Measurements from ENCODE around the gene HIC1. TPM values are rescaled to one million over a fixed set of nuclear protein-coding genes. Genes with fewer than 3 reads are reported as not detected.

Gene HIC1, protein sequence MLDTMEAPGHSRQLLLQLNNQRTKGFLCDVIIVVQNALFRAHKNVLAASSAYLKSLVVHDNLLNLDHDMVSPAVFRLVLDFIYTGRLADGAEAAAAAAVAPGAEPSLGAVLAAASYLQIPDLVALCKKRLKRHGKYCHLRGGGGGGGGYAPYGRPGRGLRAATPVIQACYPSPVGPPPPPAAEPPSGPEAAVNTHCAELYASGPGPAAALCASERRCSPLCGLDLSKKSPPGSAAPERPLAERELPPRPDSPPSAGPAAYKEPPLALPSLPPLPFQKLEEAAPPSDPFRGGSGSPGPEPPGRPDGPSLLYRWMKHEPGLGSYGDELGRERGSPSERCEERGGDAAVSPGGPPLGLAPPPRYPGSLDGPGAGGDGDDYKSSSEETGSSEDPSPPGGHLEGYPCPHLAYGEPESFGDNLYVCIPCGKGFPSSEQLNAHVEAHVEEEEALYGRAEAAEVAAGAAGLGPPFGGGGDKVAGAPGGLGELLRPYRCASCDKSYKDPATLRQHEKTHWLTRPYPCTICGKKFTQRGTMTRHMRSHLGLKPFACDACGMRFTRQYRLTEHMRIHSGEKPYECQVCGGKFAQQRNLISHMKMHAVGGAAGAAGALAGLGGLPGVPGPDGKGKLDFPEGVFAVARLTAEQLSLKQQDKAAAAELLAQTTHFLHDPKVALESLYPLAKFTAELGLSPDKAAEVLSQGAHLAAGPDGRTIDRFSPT
- 2.2 and 3.7 TPM in 2 replicates for total RNA-seq (2014; rRNA removed; shearing (Covaris generic))

DNA sequence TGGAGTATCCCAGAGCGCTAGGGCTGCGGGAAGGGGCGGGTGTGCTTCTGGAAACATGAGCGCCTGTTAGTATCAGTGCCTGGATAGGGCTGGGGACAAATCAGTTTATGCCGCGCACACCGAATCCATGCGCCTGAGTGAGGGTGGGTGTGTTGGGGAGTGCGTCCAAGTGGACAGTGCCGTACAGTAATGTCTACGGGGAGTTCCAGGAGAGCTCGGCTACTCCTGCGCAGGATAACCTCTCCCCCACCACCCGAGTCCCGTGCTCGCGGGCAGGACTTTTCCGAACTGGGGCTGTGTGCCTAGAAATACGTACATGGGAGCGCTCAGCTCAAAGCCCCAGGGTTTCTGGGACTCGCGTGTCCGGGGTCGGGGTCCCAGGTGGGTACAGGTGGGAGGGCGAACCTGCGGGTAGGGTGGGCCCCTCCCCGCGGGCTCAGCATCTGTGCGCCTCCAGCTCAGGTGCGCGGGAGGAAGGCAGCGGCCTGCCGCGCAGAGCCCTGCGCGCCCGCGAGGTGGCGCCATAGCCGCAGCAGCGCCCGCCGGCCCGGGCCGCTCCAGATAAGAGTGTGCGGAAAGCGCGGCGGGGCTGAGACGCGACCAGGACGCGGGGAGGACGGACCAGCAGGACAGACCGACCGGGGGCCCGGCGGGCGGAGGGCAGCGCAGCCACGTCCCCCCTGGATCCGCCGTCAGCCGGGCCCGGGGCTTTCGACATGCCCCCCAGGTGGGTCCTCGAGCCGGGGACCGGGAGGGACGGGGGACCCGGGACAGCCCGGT, at the start of gene HIC1:
Gene HIC1, plus strand, starts transcription at position 592 of the 780 bp plus-strand sequence. CDS start 1,588 bp downstream, outside the sequence.
- peak; percentile 72 for DNase-seq (ENCODE audit: low read depth)

DNA sequence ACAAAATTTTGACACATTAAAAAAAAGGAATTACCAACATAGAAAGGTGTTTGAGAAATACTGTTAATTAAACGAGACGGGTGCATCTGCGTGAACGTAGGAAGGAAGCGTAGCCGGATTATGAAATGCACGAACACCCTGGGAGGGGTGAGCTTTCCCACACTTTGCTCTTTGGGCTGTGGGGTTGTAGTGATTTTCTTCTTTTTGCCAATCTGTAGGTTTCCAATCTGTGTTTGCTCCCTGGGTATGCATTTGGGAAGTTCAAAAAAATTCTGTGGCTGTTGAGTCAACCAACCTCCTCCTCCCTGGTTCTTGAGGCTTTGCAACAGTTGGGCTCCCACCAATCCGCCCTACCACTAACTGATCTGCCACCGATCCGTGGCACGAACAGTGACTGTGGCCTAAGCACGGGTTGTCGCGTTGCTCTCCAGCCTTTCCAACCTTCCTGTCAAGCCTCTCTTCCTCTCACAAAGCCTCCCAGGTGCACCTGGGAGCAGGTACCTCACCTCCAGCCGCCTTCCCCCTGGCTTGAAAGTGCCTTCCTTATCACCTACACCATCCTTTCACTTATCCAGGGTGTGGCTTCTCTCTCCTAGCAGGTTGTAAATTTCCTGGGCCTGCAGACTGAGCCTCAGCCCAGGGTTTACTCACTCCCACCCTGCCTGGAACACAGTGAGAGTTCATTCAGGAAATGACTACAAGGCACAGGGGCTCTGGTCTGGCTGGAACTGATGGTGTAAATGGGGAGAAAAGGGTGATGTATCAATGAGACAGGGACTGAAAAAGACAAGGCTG, 46.4 kb upstream of the HIC1 start:
- DNase-seq (ENCODE audit: low read depth), result no peak

GRCh38 chr17:2009737-2010136, 45.2 kb upstream of the HIC1 start:
- DNase-seq (ENCODE audit: low read depth), result no peak

- peak; percentile 92 for DNase-seq (ENCODE audit: low read depth)
Observed at GRCh38 chr17:2011411-2012371, 43.2 kb upstream of the HIC1 start.

DNA sequence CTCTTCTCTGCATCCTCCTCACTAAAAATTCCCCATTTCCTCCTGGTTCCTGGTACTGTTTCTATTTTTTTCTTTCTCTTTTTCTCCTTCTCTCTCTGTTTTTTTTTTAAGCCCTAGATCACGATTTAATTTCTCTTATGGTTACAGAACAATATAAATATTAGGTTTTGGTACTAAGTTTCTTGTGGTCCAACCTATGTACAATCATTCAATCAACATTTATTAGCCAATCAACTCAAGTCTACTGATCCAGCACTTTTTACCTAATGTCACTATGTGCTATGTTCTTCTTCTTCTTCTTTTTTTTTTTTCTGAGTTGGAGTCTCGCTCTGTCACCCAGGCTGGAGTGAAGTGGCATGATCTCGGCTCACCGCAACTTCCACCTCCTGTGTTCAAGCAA, 42.4 kb upstream of the HIC1 start:
- DNase-seq (ENCODE audit: low read depth), result no peak

DNA sequence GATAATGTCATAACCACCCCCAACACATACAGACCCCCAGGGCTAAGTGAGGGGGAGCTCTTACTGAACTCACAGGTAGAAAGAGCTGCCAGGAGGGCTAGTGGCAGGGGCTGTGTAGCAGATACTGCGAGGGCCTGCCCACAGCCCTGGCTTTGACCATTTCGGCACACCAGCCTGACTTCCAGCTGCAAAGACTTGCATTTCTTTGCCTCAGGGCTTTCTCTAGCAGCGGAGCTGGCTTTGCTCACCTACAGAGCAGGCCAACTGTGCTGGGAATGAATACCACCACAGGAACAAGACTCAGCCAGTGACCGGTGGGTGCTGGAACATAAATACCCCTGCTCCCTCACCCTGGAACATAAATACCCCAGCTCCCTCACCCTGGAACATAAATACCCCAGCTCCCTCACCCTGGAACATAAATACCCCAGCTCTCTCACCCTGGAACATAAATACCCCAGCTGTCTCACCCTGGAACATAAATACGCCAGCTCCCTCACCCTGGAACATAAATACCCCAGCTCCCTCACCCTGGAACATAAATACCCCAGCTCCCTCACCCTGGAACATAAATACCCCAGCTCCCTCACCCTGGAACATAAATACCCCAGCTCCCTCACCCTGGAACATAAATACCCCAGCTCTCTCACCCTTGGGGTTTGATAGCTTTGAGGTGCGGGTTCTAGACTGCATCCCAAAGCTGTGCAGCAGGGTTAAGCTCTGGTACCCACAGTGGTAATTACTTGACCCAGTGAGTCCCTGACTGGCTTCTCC, 41.5 kb upstream of the HIC1 start:
- DNase-seq (ENCODE audit: low read depth), result peak; percentile 72

DNA sequence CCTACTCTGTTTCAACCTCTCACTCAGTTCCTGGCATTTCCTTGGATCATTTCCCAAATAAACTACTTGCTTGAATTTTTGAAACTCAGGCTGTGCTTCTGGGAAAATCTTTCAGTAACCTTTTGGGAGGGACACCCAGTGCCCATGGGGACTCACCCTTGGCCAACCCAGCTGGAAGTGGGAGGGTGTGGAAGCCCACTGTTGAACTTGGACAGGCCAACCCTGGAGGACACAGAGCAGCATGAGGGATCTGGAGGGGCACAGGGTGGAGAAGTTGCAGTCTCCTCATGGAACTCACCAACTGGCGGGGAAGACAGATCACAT, 40.9 kb upstream of the HIC1 start:
- DNase-seq (ENCODE audit: low read depth), result no peak

DNA sequence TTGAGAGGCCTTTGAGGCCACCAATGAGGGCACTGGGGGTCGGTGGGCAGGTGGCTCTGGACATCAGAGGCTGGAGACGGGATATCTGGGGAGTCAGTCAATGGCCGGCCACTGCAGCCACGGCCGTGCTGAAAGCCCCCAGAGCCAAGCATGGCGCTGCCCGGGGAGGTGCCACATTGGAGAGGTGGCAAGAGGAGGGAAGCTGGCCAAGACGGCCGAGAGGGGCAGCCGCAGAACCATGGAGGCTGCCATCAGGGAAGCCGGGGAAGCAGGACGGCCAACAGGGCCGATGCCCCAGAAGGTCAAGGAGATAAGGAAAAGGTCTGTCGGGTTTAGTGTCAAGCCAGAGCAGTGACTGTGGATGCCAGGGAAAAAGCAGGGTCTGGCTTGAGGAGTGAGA, 39.6 kb upstream of the HIC1 start:
- DNase-seq (ENCODE audit: low read depth), result no peak

DNA sequence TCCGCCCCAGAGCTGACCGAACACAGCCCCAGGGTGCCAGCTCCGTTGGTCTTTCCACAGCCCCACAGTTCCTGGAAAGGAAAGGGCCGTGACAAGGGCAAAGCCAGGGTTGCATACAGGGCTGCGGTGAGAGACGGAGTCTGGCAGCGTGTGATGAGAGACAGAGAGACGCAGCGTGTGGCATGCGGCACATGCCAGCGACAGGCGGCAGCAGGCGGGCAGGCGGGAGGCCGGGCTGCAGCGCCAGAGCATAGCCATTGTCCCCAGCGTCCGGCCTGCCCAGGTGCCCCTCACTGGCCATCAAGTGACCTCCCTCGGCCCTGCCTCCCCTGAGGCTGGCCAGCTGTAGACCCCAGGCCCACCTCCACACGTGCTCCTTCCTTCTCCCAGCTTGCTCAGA, 38.4 kb upstream of the HIC1 start:
- DNase-seq (ENCODE audit: low read depth), result no peak

- no peak for DNase-seq (ENCODE audit: low read depth)
Observed at GRCh38 chr17:2017274-2017941, 37.5 kb upstream of the HIC1 start.

GRCh38 chr17:2018716-2019510, 36.0 kb upstream of the HIC1 start:
- DNase-seq (ENCODE audit: low read depth), result no peak

- DNase-seq (ENCODE audit: low read depth), result no peak
Observed at GRCh38 chr17:2019723-2020122, 35.2 kb upstream of the HIC1 start.

GRCh38 chr17:2020721-2021120, 34.2 kb upstream of the HIC1 start:
- DNase-seq (ENCODE audit: low read depth), result no peak

DNA sequence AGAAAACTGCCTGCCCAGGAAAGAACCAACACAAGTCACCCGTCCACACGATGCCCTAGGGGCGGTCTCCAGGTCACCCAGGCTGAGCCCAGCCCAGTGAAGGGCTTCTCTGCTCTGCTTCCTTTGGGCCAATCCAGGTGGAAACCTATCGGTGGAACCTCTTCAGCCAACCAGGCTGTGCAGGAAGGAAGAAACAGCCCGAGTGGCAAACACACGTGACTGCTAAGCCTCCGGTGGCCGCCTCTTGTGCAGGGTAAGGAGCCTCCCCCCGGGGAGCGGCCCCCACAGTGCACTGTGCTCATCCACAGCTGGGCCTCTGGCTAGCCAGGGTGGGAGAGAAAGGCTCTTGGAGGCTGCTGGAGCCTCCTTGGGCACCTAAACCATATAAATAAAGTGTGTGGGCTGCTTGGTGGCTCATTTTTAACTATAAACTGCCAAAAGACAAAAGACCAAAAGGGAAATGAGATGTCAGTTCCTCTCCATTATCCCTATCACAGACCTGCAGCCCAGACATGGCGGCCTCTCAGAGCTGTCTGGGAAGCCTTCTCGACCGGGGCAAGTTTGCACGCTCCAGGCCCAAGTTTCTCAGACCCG, 32.2 kb upstream of the HIC1 start:
- DNase-seq (ENCODE audit: low read depth), result no peak

GRCh38 chr17:2023256-2023655, 31.6 kb upstream of the HIC1 start:
- DNase-seq (ENCODE audit: low read depth), result no peak

- DNase-seq (ENCODE audit: low read depth), result peak; percentile 46
Observed at GRCh38 chr17:2023692-2024571, 31.0 kb upstream of the HIC1 start.
